HepG2 (cell line): Measurements from ENCODE around the gene MIOS. TPM values are rescaled to one million over a fixed set of nuclear protein-coding genes. Genes with fewer than 3 reads are reported as not detected.

Source experiments
- ERF ChIP-seq: IDR thresholded peaks from 2 replicates; pipeline ENCODE4 v1.6.1; 2018; ENCODE audit warnings: missing biosample characterization, missing genetic modification reagents
- JUND ChIP-seq: sonication (generic); formaldehyde crosslinking; IDR thresholded peaks from 2 replicates; pipeline ENCODE4 v1.8.0; 2022; ENCODE audit warnings: mild to moderate bottlenecking, missing genetic modification reagents
- KDM3A ChIP-seq: IDR thresholded peaks from 2 replicates; pipeline ENCODE4 v1.6.1; 2018; ENCODE audit warnings: low read depth, missing compliant biosample characterization
- KLF12 ChIP-seq: sonication (generic); formaldehyde crosslinking; IDR thresholded peaks from 2 replicates; pipeline ENCODE4 v1.4.0; 2020; ENCODE audit warnings: missing genetic modification reagents, borderline replicate concordance
- MED13 ChIP-seq: sonication (generic); formaldehyde crosslinking; IDR thresholded peaks from 2 replicates; pipeline ENCODE4 v1.5.0; 2020; ENCODE audit warnings: missing genetic modification reagents
- NR2C2 ChIP-seq: sonication (generic); formaldehyde crosslinking; IDR thresholded peaks from 2 replicates; pipeline ENCODE4 v1.4.0; 2020; ENCODE audit warnings: missing genetic modification reagents, mild to moderate bottlenecking, moderate library complexity, borderline replicate concordance
- PREB ChIP-seq: sonication (generic); formaldehyde crosslinking; IDR thresholded peaks from 2 replicates; pipeline ENCODE4 v1.4.0; 2020; ENCODE audit warnings: missing genetic modification reagents
- PTBP1 ChIP-seq: fragments of 200-400 bp; formaldehyde crosslinking; IDR thresholded peaks from 2 replicates; pipeline ENCODE4 v1.6.1; 2018; ENCODE audit warnings: low read length, low read depth; ENCODE audit not compliant: poor library complexity, severe bottlenecking
- RBAK ChIP-seq: sonication (generic); formaldehyde crosslinking; IDR thresholded peaks from 2 replicates; pipeline ENCODE4 v1.5.1; 2020; ENCODE audit warnings: mild to moderate bottlenecking, missing genetic modification reagents
- RFXANK ChIP-seq: IDR thresholded peaks from 2 replicates; pipeline ENCODE4 v1.6.1; 2016
- SRSF4 ChIP-seq: fragments of 200-400 bp; formaldehyde crosslinking; IDR thresholded peaks from one replicate; pipeline ENCODE4 v1.6.1; 2018; ENCODE audit warnings: mild to moderate bottlenecking, low read depth, low read length, moderate library complexity; ENCODE audit not compliant: poor library complexity, severe bottlenecking
- TAF1 ChIP-seq: sonication (generic); formaldehyde crosslinking; IDR thresholded peaks from 2 replicates; pipeline ENCODE4 v1.4.0; 2020; ENCODE audit warnings: missing genetic modification reagents
- TRIM24 ChIP-seq: sonication (generic); formaldehyde crosslinking; IDR thresholded peaks from 2 replicates; pipeline ENCODE4 v1.8.0; 2022; ENCODE audit warnings: mild to moderate bottlenecking, missing genetic modification reagents
- ZBTB38 ChIP-seq: sonication (generic); formaldehyde crosslinking; IDR thresholded peaks from 2 replicates; pipeline ENCODE4 v1.5.1; 2020; ENCODE audit warnings: mild to moderate bottlenecking, missing genetic modification reagents
- ZC3H13 ChIP-seq: sonication (generic); formaldehyde crosslinking; IDR thresholded peaks from 2 replicates; pipeline ENCODE4 v1.8.1; 2023; ENCODE audit warnings: mild to moderate bottlenecking, missing genetic modification reagents, moderate library complexity
- ZEB1 ChIP-seq: IDR thresholded peaks from 2 replicates; pipeline ENCODE4 v1.6.1; 2012; ENCODE audit warnings: mild to moderate bottlenecking, low read depth, inconsistent platforms; ENCODE audit not compliant: insufficient replicate concordance
- ZNF121 ChIP-seq: sonication (generic); formaldehyde crosslinking; IDR thresholded peaks from 2 replicates; pipeline ENCODE4 v1.5.0; 2020; ENCODE audit warnings: mild to moderate bottlenecking, missing genetic modification reagents
- ZNF124 ChIP-seq: sonication (generic); formaldehyde crosslinking; IDR thresholded peaks from 2 replicates; pipeline ENCODE4 v1.4.0; 2020; ENCODE audit warnings: missing genetic modification reagents
- ZZZ3 ChIP-seq: sonication (generic); formaldehyde crosslinking; IDR thresholded peaks from 2 replicates; pipeline ENCODE4 v1.4.0; 2020; ENCODE audit warnings: missing genetic modification reagents, mild to moderate bottlenecking, borderline replicate concordance
- polyA plus RNA-seq, 8 experiments: library from polyadenylated mRNA; depleted of rRNA in 3 of 8; stranded (reverse) in 7 of 8; unstranded in 1 of 8; fragments of >200 nt; fragmentation: Illumina TruSeq in 4 of 8; extraction: Trizol in 4 of 8; gene quantifications; 2 replicates each; pipeline versions ENCODE4 v1.2.1 to v1.2.3, GENCODE V29; 2011 to 2016; ENCODE audit warnings: low read depth in 4 of 8, missing spikeins in 1 of 8, mixed read lengths in 1 of 8; ENCODE audit not compliant: insufficient read depth in 1 of 8
- total RNA-seq, 5 experiments: library from RNA; depleted of rRNA; stranded (reverse); fragments of >200 nt; fragmentation: Illumina TruSeq; extraction: Trizol; gene quantifications; 2 replicates each; pipeline ENCODE4 v1.2.3, GENCODE V29; 2016; ENCODE audit warnings: low read depth in 1 of 5
- TF ChIP-seq, protein P1 (sequence below): sonication (generic); formaldehyde crosslinking; IDR thresholded peaks from 2 replicates; pipeline ENCODE4 v1.5.0; 2020; ENCODE audit warnings: missing genetic modification reagents
- TF ChIP-seq, protein P2 (sequence below): sonication (generic); formaldehyde crosslinking; conservative IDR thresholded peaks from 2 replicates; pipeline ENCODE4 v1.4.0; 2020; ENCODE audit warnings: missing genetic modification reagents
- TF ChIP-seq, protein P3 (sequence below): sonication (generic); formaldehyde crosslinking; conservative IDR thresholded peaks from 2 replicates; pipeline ENCODE4 v1.4.0; 2020; ENCODE audit warnings: mild to moderate bottlenecking, missing genetic modification reagents, moderate library complexity

MIOS gene
- total and polyA plus RNA-seq, 2 of the 13 experiments (the other 11 are each of a cell fraction or from before 2014, with no cell fraction given): 15.2 to 33.5 TPM

DNA sequence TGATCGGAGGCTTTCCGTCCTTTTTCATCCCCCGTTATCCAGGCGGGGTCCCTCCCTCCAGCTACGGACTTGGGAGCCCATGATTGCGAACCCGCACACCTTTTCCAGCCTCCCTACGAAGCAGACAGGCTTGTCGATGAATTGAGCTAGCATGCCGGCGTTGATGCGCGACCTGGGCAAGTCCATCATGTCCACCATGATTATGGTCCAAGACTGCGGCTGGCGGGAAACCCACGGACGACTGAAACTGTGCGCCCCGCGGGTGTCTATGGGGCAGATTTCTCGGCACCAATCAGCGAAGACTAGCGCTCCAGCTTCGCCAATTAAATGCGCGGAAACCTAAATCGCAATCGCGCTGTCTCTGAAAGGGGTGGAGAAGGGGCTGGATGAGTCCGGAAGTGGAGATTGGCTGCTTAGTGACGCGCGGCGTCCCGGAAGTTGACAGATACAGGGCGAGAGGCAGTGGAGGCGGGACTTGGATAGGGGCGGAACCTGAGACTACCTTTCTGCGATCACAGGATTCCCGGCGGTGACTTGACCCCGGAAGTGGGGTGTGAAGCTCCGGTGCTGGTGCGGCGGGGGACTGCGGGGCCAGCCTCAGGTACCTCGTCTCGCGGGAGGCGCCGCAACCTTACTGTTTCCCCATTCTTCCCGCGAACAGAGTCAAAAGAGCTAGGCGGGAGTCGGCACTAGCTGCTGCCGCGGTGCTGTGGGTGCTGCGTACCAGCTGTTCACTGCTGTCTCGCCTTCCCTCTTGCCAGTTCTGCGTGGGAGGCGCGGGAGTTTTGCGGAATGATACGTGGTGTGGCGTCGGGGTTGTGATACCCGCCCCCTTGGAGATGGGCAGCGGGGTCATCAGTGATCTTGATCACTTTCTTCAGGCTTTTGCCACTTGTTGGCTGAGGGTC is 73.8 kb downstream of the MIOS start, which contains the start of gene UMAD1 (continued):
- TF ChIP-seq TAF1: peak; percentile 80; the same call in 1 of the 2 replicates
- peak; percentile 97 for TF ChIP-seq NR2C2
- peak; percentile 9; the same call in 1 of the 2 replicates for TF ChIP-seq ZBTB38
- TF ChIP-seq RFXANK: no peak
- TF ChIP-seq KDM3A (CRISPR knock-in tag): no peak
- TF ChIP-seq ZC3H13 (CRISPR knock-in tag): 0 out of 2 replicates have a peak, but pooled peaks have one; percentile 62
- no peak for TF ChIP-seq RBAK (CRISPR knock-in tag)
- TF ChIP-seq MED13 (CRISPR knock-in tag): peak; percentile 63; the same call in 1 of the 2 replicates
- TF ChIP-seq SRSF4: no peak
- TF ChIP-seq, protein P1, sequence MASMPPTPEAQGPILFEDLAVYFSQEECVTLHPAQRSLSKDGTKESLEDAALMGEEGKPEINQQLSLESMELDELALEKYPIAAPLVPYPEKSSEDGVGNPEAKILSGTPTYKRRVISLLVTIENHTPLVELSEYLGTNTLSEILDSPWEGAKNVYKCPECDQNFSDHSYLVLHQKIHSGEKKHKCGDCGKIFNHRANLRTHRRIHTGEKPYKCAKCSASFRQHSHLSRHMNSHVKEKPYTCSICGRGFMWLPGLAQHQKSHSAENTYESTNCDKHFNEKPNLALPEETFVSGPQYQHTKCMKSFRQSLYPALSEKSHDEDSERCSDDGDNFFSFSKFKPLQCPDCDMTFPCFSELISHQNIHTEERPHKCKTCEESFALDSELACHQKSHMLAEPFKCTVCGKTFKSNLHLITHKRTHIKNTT (CRISPR knock-in tag): no peak
- no peak for TF ChIP-seq PTBP1
- peak; percentile 59; the same call in 1 of the 2 replicates for TF ChIP-seq ERF (CRISPR knock-in tag)
- TF ChIP-seq, protein P2, sequence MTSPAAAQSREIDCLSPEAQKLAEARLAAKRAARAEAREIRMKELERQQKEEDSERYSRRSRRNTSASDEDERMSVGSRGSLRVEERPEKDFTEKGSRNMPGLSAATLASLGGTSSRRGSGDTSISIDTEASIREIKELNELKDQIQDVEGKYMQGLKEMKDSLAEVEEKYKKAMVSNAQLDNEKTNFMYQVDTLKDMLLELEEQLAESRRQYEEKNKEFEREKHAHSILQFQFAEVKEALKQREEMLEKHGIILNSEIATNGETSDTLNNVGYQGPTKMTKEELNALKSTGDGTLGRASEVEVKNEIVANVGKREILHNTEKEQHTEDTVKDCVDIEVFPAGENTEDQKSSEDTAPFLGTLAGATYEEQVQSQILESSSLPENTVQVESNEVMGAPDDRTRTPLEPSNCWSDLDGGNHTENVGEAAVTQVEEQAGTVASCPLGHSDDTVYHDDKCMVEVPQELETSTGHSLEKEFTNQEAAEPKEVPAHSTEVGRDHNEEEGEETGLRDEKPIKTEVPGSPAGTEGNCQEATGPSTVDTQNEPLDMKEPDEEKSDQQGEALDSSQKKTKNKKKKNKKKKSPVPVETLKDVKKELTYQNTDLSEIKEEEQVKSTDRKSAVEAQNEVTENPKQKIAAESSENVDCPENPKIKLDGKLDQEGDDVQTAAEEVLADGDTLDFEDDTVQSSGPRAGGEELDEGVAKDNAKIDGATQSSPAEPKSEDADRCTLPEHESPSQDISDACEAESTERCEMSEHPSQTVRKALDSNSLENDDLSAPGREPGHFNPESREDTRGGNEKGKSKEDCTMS: no peak
- TF ChIP-seq, protein P3, sequence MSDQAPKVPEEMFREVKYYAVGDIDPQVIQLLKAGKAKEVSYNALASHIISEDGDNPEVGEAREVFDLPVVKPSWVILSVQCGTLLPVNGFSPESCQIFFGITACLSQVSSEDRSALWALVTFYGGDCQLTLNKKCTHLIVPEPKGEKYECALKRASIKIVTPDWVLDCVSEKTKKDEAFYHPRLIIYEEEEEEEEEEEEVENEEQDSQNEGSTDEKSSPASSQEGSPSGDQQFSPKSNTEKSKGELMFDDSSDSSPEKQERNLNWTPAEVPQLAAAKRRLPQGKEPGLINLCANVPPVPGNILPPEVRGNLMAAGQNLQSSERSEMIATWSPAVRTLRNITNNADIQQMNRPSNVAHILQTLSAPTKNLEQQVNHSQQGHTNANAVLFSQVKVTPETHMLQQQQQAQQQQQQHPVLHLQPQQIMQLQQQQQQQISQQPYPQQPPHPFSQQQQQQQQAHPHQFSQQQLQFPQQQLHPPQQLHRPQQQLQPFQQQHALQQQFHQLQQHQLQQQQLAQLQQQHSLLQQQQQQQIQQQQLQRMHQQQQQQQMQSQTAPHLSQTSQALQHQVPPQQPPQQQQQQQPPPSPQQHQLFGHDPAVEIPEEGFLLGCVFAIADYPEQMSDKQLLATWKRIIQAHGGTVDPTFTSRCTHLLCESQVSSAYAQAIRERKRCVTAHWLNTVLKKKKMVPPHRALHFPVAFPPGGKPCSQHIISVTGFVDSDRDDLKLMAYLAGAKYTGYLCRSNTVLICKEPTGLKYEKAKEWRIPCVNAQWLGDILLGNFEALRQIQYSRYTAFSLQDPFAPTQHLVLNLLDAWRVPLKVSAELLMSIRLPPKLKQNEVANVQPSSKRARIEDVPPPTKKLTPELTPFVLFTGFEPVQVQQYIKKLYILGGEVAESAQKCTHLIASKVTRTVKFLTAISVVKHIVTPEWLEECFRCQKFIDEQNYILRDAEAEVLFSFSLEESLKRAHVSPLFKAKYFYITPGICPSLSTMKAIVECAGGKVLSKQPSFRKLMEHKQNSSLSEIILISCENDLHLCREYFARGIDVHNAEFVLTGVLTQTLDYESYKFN (CRISPR knock-in tag): no peak
- no peak for TF ChIP-seq TRIM24 (CRISPR knock-in tag)
- TF ChIP-seq ZZZ3 (CRISPR knock-in tag): no peak; the same call in 1 of the 2 replicates
- no peak for TF ChIP-seq JUND (CRISPR knock-in tag)
- no peak for TF ChIP-seq PREB
- TF ChIP-seq ZNF121: no peak
- no peak for TF ChIP-seq ZEB1
- no peak for TF ChIP-seq KLF12
- no peak for TF ChIP-seq ZNF124 (CRISPR knock-in tag)
